HPDE6-E6E7 (cell line): ENCODE data around the gene COL25A1.
"Not testable (repeated sequence)": the region's sequence is repeated elsewhere in the genome, so short reads cannot be mapped to it uniquely, and the experiment has no call there.

Source experiments
- DNase-seq: peaks from one replicate; pipeline ENCODE4 v3.0.0; 2011; ENCODE audit warnings: missing footprints; ENCODE audit errors: extremely low spot score

The COL25A1 gene

GRCh38 chr4:109169170-109169569, 133.3 kb downstream of the COL25A1 start:
- DNase-seq: no peak

DNA sequence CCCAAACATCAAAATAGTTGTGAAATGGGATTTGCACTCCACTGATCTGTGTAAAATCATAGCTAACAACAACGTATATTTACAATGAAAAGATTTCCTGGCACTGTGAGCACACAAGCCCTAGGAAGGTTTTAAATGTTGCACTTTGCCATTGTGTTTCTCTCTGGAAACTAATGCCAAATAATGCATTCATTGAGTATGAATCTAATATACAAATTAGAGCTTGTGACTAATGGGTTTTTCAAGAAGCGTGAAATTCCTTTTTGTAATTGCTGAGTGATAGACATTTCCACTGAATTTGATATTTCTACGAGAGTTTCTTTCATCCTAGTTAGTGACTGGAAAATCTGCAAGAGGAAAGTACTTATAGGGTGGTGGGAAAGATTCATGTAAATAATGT, 135.9 kb downstream of the COL25A1 start:
- DNase-seq: no peak

DNA sequence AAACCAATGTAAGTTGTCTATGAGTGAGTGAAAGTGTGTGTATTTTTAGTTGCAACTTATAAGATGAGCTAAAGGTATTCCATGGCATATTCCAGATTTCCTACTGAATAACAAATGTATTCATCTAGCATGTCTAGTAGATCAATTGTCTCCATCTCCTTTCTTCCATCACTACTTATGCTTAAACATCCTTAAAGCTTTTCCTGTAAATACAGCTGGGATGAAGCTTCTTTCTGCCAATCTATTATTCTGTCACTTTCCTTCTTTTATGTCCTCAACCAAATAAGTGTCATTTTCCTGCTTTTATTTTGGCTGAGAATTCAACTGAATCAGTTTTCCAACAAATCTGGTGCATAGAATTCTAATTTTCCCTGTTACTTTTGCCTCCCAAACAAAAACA, 136.3 kb downstream of the COL25A1 start:
- DNase-seq: no peak

DNA sequence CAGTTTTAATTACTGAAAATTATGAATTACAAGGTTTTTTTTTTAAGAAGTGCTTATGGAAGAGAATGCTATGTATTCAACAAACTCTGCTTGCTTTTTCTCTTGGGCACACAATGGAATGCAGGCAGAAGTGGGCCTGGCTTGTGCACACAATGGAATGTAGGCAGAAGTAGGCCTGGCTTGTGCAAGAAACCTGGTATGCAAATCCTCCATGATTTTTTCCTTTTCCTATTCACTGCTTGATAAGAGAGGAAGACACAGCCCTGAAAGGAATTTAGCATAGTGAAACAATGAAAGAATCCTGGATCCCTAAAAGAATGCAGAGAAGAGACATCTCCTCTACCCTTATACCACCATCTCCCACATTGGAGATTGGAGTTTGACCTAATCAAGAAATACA, 138.4 kb downstream of the COL25A1 start:
- no peak for DNase-seq

DNA sequence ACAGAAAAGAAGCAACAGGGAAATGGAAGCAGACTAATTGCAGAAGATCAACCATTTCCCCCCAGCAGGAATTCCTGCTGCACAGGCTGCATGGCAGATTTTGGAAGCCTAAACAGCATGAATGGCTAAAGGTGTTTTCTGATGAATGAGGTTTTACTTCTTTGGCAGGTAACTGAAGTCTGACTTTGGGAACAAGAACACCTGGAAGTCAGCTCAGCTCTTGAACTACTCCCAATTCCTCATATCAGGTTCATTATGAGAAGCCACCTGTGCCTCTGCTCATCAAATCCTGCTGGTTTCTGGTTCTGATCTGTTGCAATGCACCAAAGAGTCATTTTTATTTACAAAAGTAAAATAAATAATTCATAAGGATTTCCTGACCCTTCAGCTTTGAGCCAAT, 139.0 kb downstream of the COL25A1 start:
- no peak for DNase-seq

- no peak for DNase-seq
Observed at GRCh38 chr4:109162759-109163158, 139.7 kb downstream of the COL25A1 start.

DNA sequence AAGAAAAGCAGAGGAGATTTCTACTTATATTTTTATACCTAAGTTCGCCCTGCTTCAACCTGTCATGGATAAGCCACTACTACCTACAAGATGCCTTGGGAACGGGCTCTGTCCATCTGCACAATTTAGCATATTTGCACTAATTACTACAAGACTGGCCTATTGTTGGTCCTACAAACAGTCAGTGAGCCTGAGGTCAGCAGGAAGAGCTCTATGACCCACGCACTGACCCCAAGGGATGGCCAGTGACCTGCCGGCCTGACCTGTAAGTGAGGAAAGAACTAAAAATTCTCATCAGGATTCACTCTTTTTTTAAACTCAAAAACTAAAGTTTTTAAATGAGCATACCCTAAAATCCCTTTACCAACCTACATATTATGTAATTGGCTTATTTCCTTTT, 142.0 kb downstream of the COL25A1 start:
- no peak for DNase-seq

DNA sequence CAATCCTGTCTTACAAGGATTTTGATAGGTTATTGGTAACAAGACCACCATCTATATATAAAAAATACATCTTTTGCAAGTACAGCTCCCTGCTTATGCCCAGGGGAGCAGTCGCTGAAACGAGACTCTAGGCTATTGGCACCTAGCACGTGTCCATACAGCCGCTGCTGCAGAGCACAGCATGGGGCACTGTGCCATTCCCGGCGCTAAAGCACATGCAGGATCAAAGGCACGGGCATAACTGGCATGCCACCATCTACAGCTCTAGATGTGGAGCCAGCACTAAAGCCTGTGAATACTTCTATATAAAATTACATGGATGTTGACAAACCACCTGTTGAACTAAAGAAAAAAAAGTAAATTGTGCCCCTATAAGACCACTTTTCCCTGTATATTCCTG, 144.8 kb downstream of the COL25A1 start:
- DNase-seq: no peak

GRCh38 chr4:109157205-109157604, 145.3 kb downstream of the COL25A1 start:
- DNase-seq: no peak

- no peak for DNase-seq
Observed at GRCh38 chr4:109156356-109156755, 146.1 kb downstream of the COL25A1 start.

DNA sequence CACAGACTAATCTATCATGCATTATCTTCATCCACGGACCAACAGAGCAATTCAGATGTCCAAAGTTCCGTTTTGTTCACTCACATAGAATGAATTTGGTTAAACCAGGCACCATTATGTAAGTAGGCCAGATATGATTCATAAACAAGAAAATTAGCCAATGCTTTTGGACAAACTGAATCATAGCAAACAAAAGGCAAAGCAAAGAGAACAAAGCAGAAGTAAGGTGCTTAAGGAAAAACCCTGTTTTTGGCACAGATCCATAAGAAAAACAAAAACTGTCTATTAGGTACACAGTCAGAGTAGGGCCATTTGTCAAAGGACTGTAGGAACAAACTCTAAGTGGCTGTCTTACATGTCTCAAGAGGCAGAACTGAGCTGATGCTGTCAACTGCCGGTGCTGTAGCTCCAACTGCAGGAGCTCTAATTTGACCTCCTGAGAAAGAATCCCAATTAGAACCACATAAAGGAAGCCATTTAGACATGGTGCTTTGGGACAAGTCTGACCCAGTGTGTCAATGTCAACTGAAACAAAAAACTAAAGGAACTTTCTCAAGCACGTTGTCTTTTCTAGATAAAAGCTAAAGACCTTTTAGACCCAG, 146.7 kb downstream of the COL25A1 start:
- DNase-seq: no peak

- no peak for DNase-seq
Observed at GRCh38 chr4:109155084-109155483, 147.4 kb downstream of the COL25A1 start.

DNA sequence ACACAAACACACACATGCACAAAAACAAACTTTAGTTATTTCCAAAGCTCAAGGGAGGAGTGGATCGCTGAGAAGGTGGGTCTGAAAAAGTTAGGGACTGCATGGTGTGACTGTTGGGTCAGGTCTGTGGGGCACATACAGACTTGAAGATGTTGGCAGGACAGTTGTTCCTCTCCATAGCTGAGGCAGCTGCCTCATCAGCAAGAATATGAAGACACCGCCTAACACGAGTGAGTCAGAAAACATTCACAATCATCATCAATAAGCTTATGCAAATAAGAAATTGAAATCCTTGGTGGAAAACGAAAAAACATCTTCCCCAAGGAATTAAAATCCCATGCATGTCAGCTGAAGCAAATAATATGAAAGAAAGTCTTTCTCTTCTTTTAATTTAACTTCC, 148.0 kb downstream of the COL25A1 start:
- DNase-seq: no peak

DNA sequence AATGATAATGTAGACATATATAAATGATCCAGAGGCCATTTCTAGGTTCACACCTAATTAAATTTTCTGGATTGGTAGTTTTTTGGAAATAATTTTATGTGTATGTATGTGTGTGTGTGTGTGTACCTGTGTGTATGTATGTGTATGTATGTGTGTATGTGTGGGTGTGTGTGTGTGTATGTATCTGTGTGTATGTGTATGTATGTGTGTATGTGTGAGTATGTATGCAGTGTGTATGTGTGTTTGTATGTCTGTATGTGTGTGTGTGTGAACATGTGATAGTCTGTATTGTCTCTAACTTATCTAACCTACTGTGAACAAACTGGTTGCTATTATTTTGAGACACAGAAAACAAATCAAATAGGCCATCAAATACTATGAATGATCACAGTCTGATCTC, 152.6 kb downstream of the COL25A1 start:
- DNase-seq: no peak

- DNase-seq: no peak
Observed at GRCh38 chr4:109148577-109149075, 153.8 kb downstream of the COL25A1 start.

DNA sequence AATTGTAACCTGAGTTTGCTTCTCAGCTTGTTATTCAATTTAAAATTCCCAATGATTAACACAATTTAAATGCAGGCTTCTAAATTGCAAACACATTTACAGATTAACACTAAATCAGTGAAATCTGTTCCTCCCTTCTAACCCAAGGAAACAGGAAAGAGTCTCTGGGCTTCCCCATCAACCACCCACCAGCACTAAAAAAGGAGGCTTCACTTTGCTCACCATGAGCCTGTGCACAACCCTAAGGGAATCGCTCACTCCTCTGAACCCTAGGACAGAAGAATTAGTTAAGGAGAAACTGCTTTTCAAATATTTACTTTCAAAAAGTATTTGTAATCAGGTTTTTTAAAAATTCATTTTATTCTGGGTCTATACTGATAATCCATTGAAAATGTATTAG, 155.3 kb downstream of the COL25A1 start:
- no peak for DNase-seq

- no peak for DNase-seq
Observed at GRCh38 chr4:109146499-109146898, 156.0 kb downstream of the COL25A1 start.

- DNase-seq: not testable (repeated sequence)
Observed at GRCh38 chr4:109138125-109138524, 164.3 kb downstream of the COL25A1 start.

GRCh38 chr4:109134921-109135320, 167.5 kb downstream of the COL25A1 start:
- DNase-seq: no peak

- no peak for DNase-seq
Observed at GRCh38 chr4:109134268-109134667, 168.2 kb downstream of the COL25A1 start.

DNA sequence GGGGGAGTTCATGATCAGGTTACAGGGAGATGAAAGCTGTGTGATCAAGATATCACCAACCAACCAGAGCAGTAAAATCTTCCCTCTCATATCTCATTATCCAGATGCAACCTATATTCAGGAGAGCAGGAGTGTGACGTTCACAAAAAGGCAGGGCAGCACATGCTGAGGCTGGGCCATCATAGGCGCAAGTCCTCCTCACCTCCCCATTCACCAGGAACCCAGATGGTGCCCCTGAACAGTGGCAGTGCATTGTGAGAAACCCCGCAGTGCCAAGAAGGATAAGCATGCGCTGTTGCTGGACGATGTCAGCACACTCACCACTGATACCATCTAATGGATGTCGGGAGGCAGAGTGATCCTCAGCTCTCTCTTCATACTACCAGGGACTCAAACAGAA, 170.9 kb downstream of the COL25A1 start:
- no peak for DNase-seq

DNA sequence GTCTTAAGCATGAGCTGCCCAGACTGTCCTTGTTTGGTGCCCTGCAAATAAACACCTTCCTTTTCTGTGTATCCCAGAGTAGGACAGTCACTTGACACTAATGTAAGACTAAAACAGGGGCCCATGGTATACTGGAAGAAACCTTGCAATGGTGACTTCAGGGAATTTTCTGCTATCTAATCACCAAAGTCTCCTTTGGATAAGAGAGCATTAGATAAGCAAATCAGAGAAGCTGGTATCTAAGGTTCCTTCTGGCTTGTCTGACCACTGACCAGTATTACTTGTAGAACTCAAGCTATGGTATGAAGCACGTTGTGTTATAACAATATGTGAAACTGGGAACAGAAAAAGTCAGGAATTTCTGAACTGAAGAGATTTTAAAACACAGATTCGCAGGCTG, 173.9 kb downstream of the COL25A1 start:
- DNase-seq: no peak

DNA sequence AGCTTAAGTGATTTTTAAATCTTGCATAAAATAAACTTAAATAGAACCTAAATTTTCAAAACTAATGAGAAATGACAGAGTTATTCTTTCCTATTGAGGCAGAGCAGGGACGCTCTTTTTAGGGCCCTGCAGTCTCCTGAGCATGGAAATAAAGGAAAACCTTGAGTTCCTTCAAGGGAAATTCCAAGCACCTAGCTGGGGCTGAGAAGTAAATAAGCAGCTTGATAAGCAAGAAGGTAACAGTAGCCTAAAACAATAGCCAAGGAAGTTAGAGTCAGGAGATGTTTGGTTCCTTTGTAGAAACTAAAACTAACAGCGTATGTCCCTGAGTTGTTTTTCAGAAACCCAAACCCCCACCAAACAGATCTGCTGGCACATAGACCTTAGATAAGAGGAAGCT, 174.6 kb downstream of the COL25A1 start:
- DNase-seq: no peak

- DNase-seq: no peak
Observed at GRCh38 chr4:109126856-109127255, 175.6 kb downstream of the COL25A1 start.
